VCaP (cell line): ENCODE measurements around the gene SBNO1.
A peak's percentile ranks its signal among the peaks of the same experiment; 100 is the strongest.
"Not testable (repeated sequence)": the region's sequence is repeated elsewhere in the genome, so short reads cannot be mapped to it uniquely, and the experiment has no call there.

Source experiments
- H3K27ac ChIP-seq: fragments of 450-650 bp; 2 replicates; pipeline ENCODE4 v1.5.1; 2017
- CTCF ChIP-seq: fragments of 450-650 bp; conservative IDR thresholded peaks from 2 replicates; pipeline ENCODE4 v1.5.1; 2017; ENCODE audit warnings: mild to moderate bottlenecking, moderate library complexity

SBNO1 gene

DNA sequence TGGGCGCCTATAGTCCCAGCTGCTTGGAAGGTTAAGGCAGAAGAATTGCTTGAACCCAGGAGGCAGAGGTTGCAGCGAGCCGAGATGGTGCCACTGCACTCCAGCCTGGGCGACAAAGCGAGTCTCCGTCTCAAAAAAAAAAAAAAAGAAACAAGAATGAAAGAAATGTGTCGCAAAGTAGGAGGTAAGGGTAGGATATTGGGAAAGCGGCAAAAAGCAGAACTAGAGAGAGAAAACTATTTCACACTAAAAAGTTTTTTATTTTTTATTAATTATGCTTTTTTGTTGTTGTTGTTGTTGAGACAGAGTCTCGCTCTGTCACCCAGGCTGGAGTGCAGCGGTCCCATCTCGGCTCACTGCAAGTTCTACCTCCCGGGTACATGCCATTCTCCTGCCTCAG is 17.7 kb downstream of the SBNO1 start:
- no peak overlapping the region for H3K27ac ChIP-seq
- TF ChIP-seq CTCF: no peak

- no peak overlapping the region for H3K27ac ChIP-seq
- no peak for TF ChIP-seq CTCF
Measured at GRCh38 chr12:123344086-123344485, 20.6 kb downstream of the SBNO1 start.

DNA sequence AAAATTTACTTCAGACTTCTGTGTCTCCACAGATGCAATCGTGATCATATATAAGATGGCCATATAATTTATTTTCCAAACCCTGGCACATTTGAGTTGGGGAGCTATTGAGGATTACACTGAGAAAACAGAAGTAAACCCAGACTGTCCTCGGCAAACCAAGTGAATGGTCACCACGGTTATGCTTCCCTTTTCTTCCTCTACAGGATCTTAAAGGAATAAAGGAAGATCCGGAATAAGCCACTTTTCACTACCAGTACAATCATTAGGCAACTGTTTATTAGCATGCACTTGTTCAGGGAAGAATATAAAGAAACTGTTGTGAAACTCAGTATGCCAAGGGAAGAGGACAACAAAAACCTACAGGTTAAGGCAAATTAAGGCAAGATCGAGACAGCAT is 27.6 kb downstream of the SBNO1 start:
- TF ChIP-seq CTCF: no peak
- H3K27ac ChIP-seq: peak overlapping the region; percentile 83

GRCh38 chr12:123336530-123336929 is 28.1 kb downstream of the SBNO1 start:
- H3K27ac ChIP-seq: peak overlapping the region; percentile 83
- no peak for TF ChIP-seq CTCF

DNA sequence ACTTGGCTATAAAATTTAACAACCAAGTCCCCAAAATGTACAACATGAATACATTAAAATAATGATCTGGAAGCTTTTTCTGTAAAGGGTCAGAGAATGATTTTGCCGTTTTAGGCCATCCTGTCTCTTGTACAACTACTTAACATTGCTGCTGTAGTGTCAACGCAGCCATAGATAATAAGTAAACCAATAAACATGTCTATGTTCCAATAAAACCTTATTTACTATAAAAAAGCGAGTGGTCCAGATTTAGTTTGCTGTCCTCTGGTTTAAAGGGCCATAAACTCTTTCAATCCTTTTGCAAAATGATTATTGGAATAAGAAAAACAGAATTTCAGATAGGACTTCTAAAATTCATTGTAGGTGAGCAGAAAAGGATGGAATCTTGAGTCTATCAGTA is 29.2 kb downstream of the SBNO1 start:
- TF ChIP-seq CTCF: no peak
- peak overlapping the region; percentile 83 for H3K27ac ChIP-seq

DNA sequence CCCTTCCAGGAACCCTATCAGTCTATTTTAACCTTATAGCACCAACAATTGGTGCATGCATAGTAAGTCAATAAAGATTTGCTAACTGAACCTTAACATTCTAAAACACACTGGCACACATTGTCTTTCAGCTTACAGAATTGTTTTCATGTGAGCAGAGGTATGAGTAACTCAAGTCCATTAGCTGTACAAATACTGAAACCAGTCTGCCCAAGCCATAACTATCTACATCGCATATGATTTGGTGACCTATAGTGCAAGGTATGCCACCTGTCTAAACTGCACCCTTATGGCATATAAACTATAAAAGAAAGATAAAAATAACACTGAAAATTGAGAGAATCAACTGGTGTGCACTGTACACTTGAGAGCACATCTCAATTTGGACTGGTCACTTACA is 34.8 kb downstream of the SBNO1 start:
- no peak overlapping the region for H3K27ac ChIP-seq
- no peak for TF ChIP-seq CTCF

DNA sequence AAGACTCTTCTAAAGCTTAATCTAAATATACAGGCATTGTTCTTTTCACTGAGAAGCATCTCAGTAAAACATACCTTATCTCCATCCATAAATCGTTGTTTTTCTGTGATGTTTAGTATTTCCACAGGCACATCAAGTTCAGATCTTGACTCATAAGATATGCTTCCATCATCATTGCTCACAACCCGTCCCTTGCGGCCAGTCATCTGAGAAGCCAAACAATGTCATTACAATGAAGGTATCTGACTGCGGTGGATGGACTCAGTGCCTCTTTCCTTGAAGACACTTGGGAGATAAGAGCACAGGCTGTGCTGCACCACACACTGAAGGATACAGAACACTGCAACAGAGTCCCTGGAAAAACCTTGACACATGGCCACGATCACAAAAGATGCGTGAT is 44.8 kb downstream of the SBNO1 start:
- no peak for TF ChIP-seq CTCF
- no peak overlapping the region for H3K27ac ChIP-seq

- H3K27ac ChIP-seq: no peak overlapping the region
- no peak for TF ChIP-seq CTCF
Measured at GRCh38 chr12:123319273-123319672, 45.4 kb downstream of the SBNO1 start.

- not testable (repeated sequence) for H3K27ac ChIP-seq
Measured at GRCh38 chr12:123313046-123313445, 51.6 kb downstream of the SBNO1 start.
